GM21423 (cell line): ENCODE data around the gene USF1.
"Not testable (repeated sequence)": the region's sequence is repeated elsewhere in the genome, so short reads cannot be mapped to it uniquely, and the experiment has no call there.

ENCODE experiments used
- ATAC-seq: cut with Tn5 transposase; IDR thresholded peaks from one replicate; pipeline ENCODE4 v1.9.1; 2021; ENCODE audit warnings: mild to moderate bottlenecking, moderate library complexity; ENCODE audit not compliant: unreplicated experiment

USF1 gene

GRCh38 chr1:160992036-160992435 is 53.7 kb downstream of the USF1 start:
- not testable (repeated sequence) for ATAC-seq
